ENCODE results near the gene LYPLA2. TPM values are rescaled to one million over a fixed set of nuclear protein-coding genes. Genes with fewer than 3 reads are reported as not detected.

LYPLA2 gene
- total RNA-seq, 1 donor from 2014 or later: 115 TPM

DNA sequence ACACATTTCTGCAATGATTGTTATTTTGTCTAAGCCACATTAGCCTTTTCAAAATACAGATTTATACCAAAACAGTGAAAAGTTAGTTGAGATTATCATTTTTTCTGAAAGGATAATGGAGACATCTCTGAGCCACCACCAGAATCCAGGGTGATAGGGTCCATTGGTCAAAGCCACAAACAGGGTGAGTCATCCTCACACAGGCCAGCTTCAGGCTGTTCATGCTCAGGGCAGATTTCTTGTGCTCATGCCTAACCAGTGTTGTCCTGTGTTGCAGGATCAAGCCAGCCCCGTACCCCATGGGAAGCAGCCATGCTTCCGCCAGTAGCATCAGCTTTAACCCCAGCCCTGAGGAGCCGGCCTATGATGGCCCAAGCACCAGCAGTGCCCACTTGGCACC lies 34.3 kb upstream of the LYPLA2 start:
- H3K9me3 Mint-ChIP-seq (ENCODE audit: low read depth): no peaks in the 10 kb centered on the region
- no peak overlapping the region for H3K4me3 Mint-ChIP-seq (ENCODE audit: low read depth)
- H3K36me3 Mint-ChIP-seq (ENCODE audit: insufficient read depth): peaks cover 18% of the 10 kb centered on the region
- TF ChIP-seq CTCF (IDR thresholded peaks at IDR 0.05; ENCODE audit: unreplicated experiment): no peak
- DNase-seq (ENCODE audit: low spot score, unreplicated experiment): no peak
- H3K27me3 Mint-ChIP-seq: no peaks in the 10 kb centered on the region
- no peak overlapping the region for H3K27ac Mint-ChIP-seq
- no peaks in the 10 kb centered on the region for H3K4me1 Mint-ChIP-seq (ENCODE audit: low read depth)

- no peaks in the 10 kb centered on the region for H3K9me3 Mint-ChIP-seq (ENCODE audit: low read depth)
- peaks cover 20% of the 10 kb centered on the region for H3K36me3 Mint-ChIP-seq (ENCODE audit: insufficient read depth)
- no peak for DNase-seq (ENCODE audit: low spot score, unreplicated experiment)
- H3K4me1 Mint-ChIP-seq (ENCODE audit: low read depth): no peaks in the 10 kb centered on the region
- H3K27ac Mint-ChIP-seq: no peak overlapping the region
- TF ChIP-seq CTCF (IDR thresholded peaks at IDR 0.05; ENCODE audit: unreplicated experiment): no peak
- H3K27me3 Mint-ChIP-seq: no peaks in the 10 kb centered on the region
- no peak overlapping the region for H3K4me3 Mint-ChIP-seq (ENCODE audit: low read depth)
Observed at GRCh38 chr1:23757812-23758211, 33.1 kb upstream of the LYPLA2 start.

DNA sequence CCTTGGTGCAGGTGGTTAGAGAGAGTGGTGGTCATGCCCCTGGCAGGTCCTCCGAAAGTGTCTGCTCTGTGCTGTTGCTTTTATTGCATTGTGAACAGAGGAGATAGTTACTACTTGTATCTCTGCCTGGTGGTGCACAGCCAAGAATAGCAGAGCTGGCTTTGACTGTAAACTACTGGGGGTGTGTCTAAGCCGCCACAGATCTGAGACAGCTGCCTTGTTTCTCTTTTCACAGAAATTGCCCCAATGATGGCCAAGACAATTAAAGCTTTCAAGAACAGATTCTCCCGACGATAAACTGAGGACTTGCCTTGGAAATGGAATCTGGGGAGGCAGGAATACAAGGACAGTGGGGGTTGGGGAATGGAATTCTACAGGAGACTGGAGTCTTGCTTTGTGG lies 31.7 kb upstream of the LYPLA2 start:
- no peak overlapping the region for H3K4me3 Mint-ChIP-seq (ENCODE audit: low read depth)
- H3K36me3 Mint-ChIP-seq (ENCODE audit: insufficient read depth): peaks cover 15% of the 10 kb centered on the region
- H3K27me3 Mint-ChIP-seq: no peaks in the 10 kb centered on the region
- DNase-seq (ENCODE audit: low spot score, unreplicated experiment): no peak
- no peak overlapping the region for H3K27ac Mint-ChIP-seq
- no peaks in the 10 kb centered on the region for H3K4me1 Mint-ChIP-seq (ENCODE audit: low read depth)
- no peak for TF ChIP-seq CTCF (IDR thresholded peaks at IDR 0.05; ENCODE audit: unreplicated experiment)
- no peaks in the 10 kb centered on the region for H3K9me3 Mint-ChIP-seq (ENCODE audit: low read depth)

DNA sequence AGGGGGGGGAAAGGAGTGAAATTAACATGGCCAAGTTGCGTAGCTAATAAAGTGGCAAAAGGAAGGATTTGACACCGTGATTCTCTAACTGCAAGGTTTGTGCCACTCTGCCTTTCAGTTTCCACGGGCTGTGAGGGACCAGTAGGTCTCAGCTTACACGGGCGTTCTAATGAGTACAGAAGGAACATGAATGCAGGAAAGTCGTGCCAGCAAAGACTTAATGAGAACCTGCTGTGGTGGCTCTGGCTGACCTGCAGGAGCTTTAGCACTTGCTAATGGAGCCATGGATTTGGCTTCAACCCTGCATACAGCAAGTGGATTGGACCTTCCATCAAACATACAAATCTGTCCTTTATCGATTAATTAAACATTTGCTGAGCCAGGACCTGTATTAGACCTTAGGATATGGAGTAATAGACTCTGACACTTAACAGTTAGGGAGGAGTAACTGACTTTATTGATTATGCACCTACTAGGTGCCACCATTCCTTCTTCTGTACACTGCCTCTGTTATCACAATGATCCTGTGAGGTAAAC lies 27.8 kb upstream of the LYPLA2 start:
- DNase-seq (ENCODE audit: low spot score, unreplicated experiment): no peak
- Mint-ChIP-seq H3K4me1 (ENCODE audit: low read depth) (no peaks in the 10 kb centered on the region), H3K27ac (no peak overlapping the region), H3K27me3 (no peaks in the 10 kb centered on the region), H3K36me3 (ENCODE audit: insufficient read depth) (peaks cover 12% of the 10 kb centered on the region), H3K9me3 (ENCODE audit: low read depth) (no peaks in the 10 kb centered on the region), H3K4me3 (ENCODE audit: low read depth) (no peak overlapping the region)
- no peak for TF ChIP-seq CTCF (IDR thresholded peaks at IDR 0.05; ENCODE audit: unreplicated experiment)

DNA sequence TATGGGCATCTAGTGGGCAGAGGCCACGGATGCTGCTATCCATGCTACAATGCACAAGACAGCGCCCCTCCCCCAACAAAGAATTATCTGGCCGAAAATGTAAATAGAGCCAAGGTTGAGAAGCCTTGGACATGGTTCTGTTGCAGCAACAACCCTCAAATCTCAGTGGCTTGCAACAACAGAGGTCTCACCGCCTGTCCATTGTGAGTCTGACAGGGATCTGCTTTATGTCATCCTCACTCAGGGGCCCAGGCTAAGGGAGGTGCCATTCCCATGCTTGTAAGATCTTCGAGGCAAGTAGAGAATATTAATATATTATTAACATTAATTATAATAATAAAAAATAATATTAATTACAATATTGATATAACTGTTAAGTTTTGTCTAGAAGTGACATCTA lies 22.2 kb upstream of the LYPLA2 start:
- H3K9me3 Mint-ChIP-seq (ENCODE audit: low read depth): no peaks in the 10 kb centered on the region
- H3K36me3 Mint-ChIP-seq (ENCODE audit: insufficient read depth): peaks cover 2% of the 10 kb centered on the region
- H3K4me3 Mint-ChIP-seq (ENCODE audit: low read depth): no peak overlapping the region
- H3K27me3 Mint-ChIP-seq: no peaks in the 10 kb centered on the region
- no peak overlapping the region for H3K27ac Mint-ChIP-seq
- no peak for DNase-seq (ENCODE audit: low spot score, unreplicated experiment)
- no peak for TF ChIP-seq CTCF (IDR thresholded peaks at IDR 0.05; ENCODE audit: unreplicated experiment)
- H3K4me1 Mint-ChIP-seq (ENCODE audit: low read depth): no peaks in the 10 kb centered on the region

Measured in progenitor cell of endocrine pancreas (in vitro differentiated cells).